Caco-2 (cell line): ENCODE results near the gene MORN1. TPM values are rescaled to one million over a fixed set of nuclear protein-coding genes. Genes with fewer than 3 reads are reported as not detected.

Source experiments
- BruUV-seq: library from RNA; stranded (reverse); fragments of 400-500 nt; replicated peaks from 2 replicates; lab custom pipeline; 2021; lab: Mats Ljungman, UMichigan
- CTCF ChIA-PET: fragments of 300-600 bp; sonication (Branson Sonifier 250); formaldehyde crosslinking; loops from one replicate; lab custom pipeline; 2022; ENCODE audit warnings: antibody characterized with exemption; lab: Charles Lee
- POLR2A ChIA-PET: fragments of 300-600 bp; sonication (Branson Sonifier 250); formaldehyde crosslinking; loops from one replicate; lab custom pipeline; 2022; ENCODE audit warnings: antibody characterized with exemption; lab: Charles Lee
- DNase-seq, 2 experiments: peaks; one replicate each; pipeline versions ENCODE4 v3.0.0 to v3.0.0-alpha.2; 2020 to 2022
- H3K27me3 ChIP-seq: replicated peaks from 2 replicates; pipeline ENCODE4 v1.6.0; 2011; ENCODE audit warnings: low read length; ENCODE audit not compliant: control insufficient read depth, insufficient read depth
- H3K36me3 ChIP-seq: 2 replicates; pipeline ENCODE4 v1.5.1; 2011; ENCODE audit warnings: low read length; ENCODE audit not compliant: control insufficient read depth, insufficient read depth
- H3K4me1 ChIP-seq: fragments of 250-450 bp; sonication (Bioruptor Pico); 2 replicates; pipeline ENCODE4 v1.5.1; 2020; ENCODE audit warnings: mild to moderate bottlenecking
- H3K4me3 ChIP-seq: 2 replicates; pipeline ENCODE4 v1.5.1; 2011; ENCODE audit warnings: low read depth, mild to moderate bottlenecking, control low read depth, low read length
- H3K9me3 ChIP-seq: fragments of 250-450 bp; sonication (Bioruptor Pico); 2 replicates; pipeline ENCODE4 v1.5.1; 2020; ENCODE audit warnings: mild to moderate bottlenecking, moderate library complexity
- H3K27ac Mint-ChIP-seq: one replicate; pipeline ENCODE4 v1.8.0; 2022; ENCODE audit warnings: mixed read lengths; ENCODE audit not compliant: unreplicated experiment
- H3K27me3 Mint-ChIP-seq: one replicate; pipeline ENCODE4 v1.8.0; 2022; ENCODE audit warnings: mixed read lengths; ENCODE audit not compliant: insufficient read depth, unreplicated experiment
- H3K36me3 Mint-ChIP-seq: one replicate; pipeline ENCODE4 v1.8.0; 2022; ENCODE audit warnings: mild to moderate bottlenecking, mixed read lengths; ENCODE audit not compliant: insufficient read depth, unreplicated experiment
- H3K4me1 Mint-ChIP-seq: one replicate; pipeline ENCODE4 v1.8.0; 2022; ENCODE audit warnings: low read depth, mixed read lengths; ENCODE audit not compliant: unreplicated experiment
- H3K4me3 Mint-ChIP-seq: one replicate; pipeline ENCODE4 v1.8.0; 2022; ENCODE audit warnings: mild to moderate bottlenecking, moderate library complexity, mixed read lengths; ENCODE audit not compliant: unreplicated experiment
- H3K9me3 Mint-ChIP-seq: one replicate; pipeline ENCODE4 v1.8.0; 2022; ENCODE audit warnings: mixed read lengths; ENCODE audit not compliant: unreplicated experiment
- intact Hi-C: fragments of 100-400 bp; cut with micrococcal nuclease; formaldehyde crosslinking; loops from one replicate; pipeline ENCODE4 v1.10.0; 2022; ENCODE audit not compliant: unreplicated experiment
- total RNA-seq: library from RNA; stranded (reverse); gene quantifications from 2 replicates; pipeline ENCODE4 v1.2.3, GENCODE V29; 2022
- TF ChIP-seq, protein P1 (sequence below), 2 experiments: fragments of 200-600 bp in 1 of 2; IDR thresholded peaks; 1 replicate in 1 of 2; 2 replicates in 1 of 2; pipeline versions ENCODE4 v1.5.1 to v1.8.0; 2011 to 2022; ENCODE audit warnings: antibody characterized with exemption in 1 of 2, control low read depth in 1 of 2, inconsistent platforms in 1 of 2, low read depth in 1 of 2, low read length in 1 of 2, mild to moderate bottlenecking in 1 of 2, moderate library complexity in 1 of 2; ENCODE audit not compliant: insufficient read depth in 1 of 2, severe bottlenecking in 1 of 2, unreplicated experiment in 1 of 2

Gene MORN1
- total RNA-seq, 1 experiment from 2014 or later: 8.6 TPM

DNA sequence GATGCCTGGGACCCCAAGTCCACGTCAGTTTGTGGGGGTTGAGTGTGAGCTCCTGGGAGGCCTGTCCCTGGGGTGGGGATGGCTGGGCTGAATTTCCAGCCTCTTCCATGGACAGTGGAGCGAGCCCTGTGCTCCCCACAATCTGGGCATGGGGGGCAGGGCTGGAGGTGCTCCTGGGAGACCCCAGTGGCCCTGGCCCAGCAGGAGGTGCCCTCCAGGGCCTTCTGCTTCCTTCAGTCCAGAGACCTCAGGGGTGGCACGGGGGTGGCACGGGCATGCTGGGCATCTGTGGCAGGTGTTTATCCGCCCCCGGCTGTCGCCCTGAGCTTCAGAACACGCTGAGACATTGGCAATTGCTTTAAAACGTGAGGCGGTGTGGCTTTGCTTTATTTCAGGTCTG, 40.9 kb downstream of the MORN1 start:
- Mint-ChIP-seq H3K36me3 (no peaks in the 10 kb centered on the region), H3K9me3 (no peaks in the 10 kb centered on the region), H3K4me3 (no peak overlapping the region), H3K27me3 (peaks cover 2% of the 10 kb centered on the region), H3K27ac (no peak overlapping the region), H3K4me1 (no peaks in the 10 kb centered on the region)
- intact Hi-C loops: no loop called here
- Histone ChIP-seq H3K9me3 (no peaks in the 10 kb centered on the region), H3K27me3 (no peaks in the 10 kb centered on the region), H3K4me3 (no peak overlapping the region), H3K4me1 (no peaks in the 10 kb centered on the region), H3K36me3 (no peaks in the 10 kb centered on the region)
- ChIA-PET CTCF (no interaction called here), POLR2A (no interaction called here)
- TF ChIP-seq, protein P1, sequence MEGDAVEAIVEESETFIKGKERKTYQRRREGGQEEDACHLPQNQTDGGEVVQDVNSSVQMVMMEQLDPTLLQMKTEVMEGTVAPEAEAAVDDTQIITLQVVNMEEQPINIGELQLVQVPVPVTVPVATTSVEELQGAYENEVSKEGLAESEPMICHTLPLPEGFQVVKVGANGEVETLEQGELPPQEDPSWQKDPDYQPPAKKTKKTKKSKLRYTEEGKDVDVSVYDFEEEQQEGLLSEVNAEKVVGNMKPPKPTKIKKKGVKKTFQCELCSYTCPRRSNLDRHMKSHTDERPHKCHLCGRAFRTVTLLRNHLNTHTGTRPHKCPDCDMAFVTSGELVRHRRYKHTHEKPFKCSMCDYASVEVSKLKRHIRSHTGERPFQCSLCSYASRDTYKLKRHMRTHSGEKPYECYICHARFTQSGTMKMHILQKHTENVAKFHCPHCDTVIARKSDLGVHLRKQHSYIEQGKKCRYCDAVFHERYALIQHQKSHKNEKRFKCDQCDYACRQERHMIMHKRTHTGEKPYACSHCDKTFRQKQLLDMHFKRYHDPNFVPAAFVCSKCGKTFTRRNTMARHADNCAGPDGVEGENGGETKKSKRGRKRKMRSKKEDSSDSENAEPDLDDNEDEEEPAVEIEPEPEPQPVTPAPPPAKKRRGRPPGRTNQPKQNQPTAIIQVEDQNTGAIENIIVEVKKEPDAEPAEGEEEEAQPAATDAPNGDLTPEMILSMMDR (IDR thresholded peaks at IDR 0.05; ENCODE audit: insufficient read depth in 1 of 2, low read depth in 1 of 2, low read length in 1 of 2, severe bottlenecking in 1 of 2, unreplicated experiment in 1 of 2): no peak
- DNase-seq: no peak
- no TSS peak for BruUV-seq

DNA sequence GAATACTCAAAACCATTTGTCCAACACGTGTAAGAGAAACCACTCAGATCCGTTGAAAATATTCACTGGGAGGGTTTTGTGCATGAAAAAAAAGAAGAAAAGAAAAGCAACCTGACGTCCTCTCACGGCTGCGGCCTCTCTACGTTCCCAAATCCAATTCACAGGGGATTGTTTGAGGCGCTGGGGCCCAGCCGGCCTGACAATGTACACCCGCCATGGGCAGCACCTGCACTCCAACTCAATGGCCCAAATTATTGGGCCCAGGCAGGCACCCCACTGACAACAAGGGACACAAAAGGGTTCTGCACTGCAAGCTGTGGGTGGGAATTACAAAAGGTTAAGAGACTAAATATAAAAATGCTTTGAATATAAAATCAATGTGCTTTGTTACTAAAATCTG, 41.5 kb downstream of the MORN1 start:
- ChIA-PET CTCF (no interaction called here), POLR2A (no interaction called here)
- H3K27ac Mint-ChIP-seq: no peak overlapping the region
- H3K9me3 Mint-ChIP-seq: no peaks in the 10 kb centered on the region
- no peak overlapping the region for H3K4me3 Mint-ChIP-seq
- no peaks in the 10 kb centered on the region for H3K27me3 ChIP-seq
- no peaks in the 10 kb centered on the region for H3K4me1 Mint-ChIP-seq
- H3K36me3 Mint-ChIP-seq: no peaks in the 10 kb centered on the region
- no peak for DNase-seq
- no TSS peak for BruUV-seq
- no peak overlapping the region for H3K4me3 ChIP-seq
- TF ChIP-seq, protein P1 (IDR thresholded peaks at IDR 0.05; ENCODE audit: insufficient read depth in 1 of 2, low read depth in 1 of 2, low read length in 1 of 2, severe bottlenecking in 1 of 2, unreplicated experiment in 1 of 2): no peak
- H3K36me3 ChIP-seq: no peaks in the 10 kb centered on the region
- H3K27me3 Mint-ChIP-seq: peaks cover 2% of the 10 kb centered on the region
- intact Hi-C loops: no loop called here
- no peaks in the 10 kb centered on the region for H3K4me1 ChIP-seq
- H3K9me3 ChIP-seq: no peaks in the 10 kb centered on the region

DNA sequence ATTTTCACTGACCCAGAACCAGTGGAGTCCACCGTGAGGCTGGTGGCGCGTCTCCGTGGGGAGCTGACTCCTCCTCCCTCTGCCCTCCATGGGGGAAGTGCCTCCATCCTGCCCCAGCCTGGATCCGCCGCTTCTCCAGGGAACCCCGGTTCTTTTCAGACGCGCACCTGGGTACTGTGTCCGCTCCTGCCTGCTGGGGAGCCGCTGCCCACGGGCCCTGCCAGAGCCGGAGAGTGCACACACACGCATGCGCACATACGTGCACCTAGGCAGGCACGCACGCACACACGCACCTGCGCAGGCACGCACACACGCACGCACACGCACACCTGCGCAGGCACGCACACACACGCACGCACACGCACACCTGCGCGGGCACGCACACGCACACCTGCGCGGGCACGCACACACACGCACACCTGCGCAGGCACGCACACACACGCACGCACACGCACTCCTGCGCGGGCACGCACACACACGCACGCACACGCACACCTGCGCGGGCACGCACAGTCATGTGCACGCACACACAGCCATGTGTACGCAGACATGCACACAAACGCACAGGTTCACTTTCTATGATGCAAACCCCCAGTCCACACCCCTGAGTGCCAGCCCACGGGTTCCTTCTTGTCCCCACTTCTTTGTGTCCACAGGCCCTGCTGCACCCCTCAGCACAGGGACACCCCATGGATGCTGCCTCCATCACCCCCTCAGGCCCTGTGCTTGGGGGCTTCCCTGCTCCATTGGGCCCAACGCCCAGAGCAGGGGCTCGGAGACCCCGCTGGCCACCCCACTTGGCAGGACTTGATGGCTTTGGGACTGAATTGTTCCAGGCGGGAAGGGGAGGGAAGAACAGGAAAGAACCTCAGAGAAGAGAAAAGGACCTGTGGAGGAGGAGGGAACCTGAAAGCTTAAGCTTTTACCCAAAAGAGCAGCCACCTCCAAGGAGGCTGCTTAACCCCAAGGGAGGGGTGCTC, 42.7 kb downstream of the MORN1 start:
- H3K4me3 Mint-ChIP-seq: no peak overlapping the region
- H3K4me1 Mint-ChIP-seq: no peaks in the 10 kb centered on the region
- H3K27me3 Mint-ChIP-seq: peaks cover 2% of the 10 kb centered on the region
- DNase-seq: no peak
- TF ChIP-seq, protein P1 (IDR thresholded peaks at IDR 0.05; ENCODE audit: insufficient read depth in 1 of 2, low read depth in 1 of 2, low read length in 1 of 2, severe bottlenecking in 1 of 2, unreplicated experiment in 1 of 2): no peak
- Histone ChIP-seq H3K9me3 (no peaks in the 10 kb centered on the region), H3K27me3 (no peaks in the 10 kb centered on the region), H3K4me3 (no peak overlapping the region), H3K4me1 (no peaks in the 10 kb centered on the region), H3K36me3 (no peaks in the 10 kb centered on the region)
- ChIA-PET POLR2A (no interaction called here), CTCF (no interaction called here)
- no TSS peak for BruUV-seq
- no peaks in the 10 kb centered on the region for H3K36me3 Mint-ChIP-seq
- H3K9me3 Mint-ChIP-seq: no peaks in the 10 kb centered on the region
- no peak overlapping the region for H3K27ac Mint-ChIP-seq
- intact Hi-C loops: no loop called here
